H1 (cell line): ENCODE measurements around the gene SLC8B1. TPM values are rescaled to one million over a fixed set of nuclear protein-coding genes. Genes with fewer than 3 reads are reported as not detected.

ENCODE experiments used
- CTCF ChIA-PET: fragments of 300-600 bp; sonication (Branson Sonifier 250); formaldehyde crosslinking; loops from one replicate; lab custom pipeline; 2021; ENCODE audit not compliant: partially characterized antibody; lab: Charles Lee
- POLR2A ChIA-PET: fragments of 300-600 bp; sonication (Branson Sonifier 250); formaldehyde crosslinking; loops from one replicate; lab custom pipeline; 2021; ENCODE audit warnings: inconsistent platforms; ENCODE audit not compliant: partially characterized antibody; lab: Charles Lee
- DNase-seq, 2 experiments: peaks; one replicate each; pipeline versions ENCODE4 v3.0.0 to v3.0.0-alpha.2; 2010 to 2022; ENCODE audit warnings: low spot score in 2 of 2, low read depth in 1 of 2, mixed read lengths in 1 of 2
- FAIRE-seq: peaks from 2 replicates; lab custom pipeline; 2011; peaks lifted over from hg19 to GRCh38; lab: Jason Lieb, UNC
- H2AFZ ChIP-seq: 2 replicates; pipeline ENCODE4 v1.8.1; 2012; ENCODE audit warnings: low read length, inconsistent platforms
- H2AK5ac ChIP-seq: 2 replicates; pipeline ENCODE4 v1.6.1; 2013; ENCODE audit warnings: low read depth, low read length
- H2BK120ac ChIP-seq: replicated peaks from 2 replicates; pipeline ENCODE3; 2013; ENCODE audit warnings: low read depth, low read length, inconsistent platforms
- H2BK12ac ChIP-seq: 2 replicates; pipeline ENCODE4 v1.6.1; 2013; ENCODE audit warnings: low read depth, low read length
- H2BK15ac ChIP-seq: 2 replicates; pipeline ENCODE4 v1.6.1; 2013; ENCODE audit warnings: low read length
- H2BK20ac ChIP-seq: 2 replicates; pipeline ENCODE4 v1.6.1; 2013; ENCODE audit warnings: low read length
- H2BK5ac ChIP-seq: 2 replicates; pipeline ENCODE4 v1.6.1; 2013; ENCODE audit warnings: low read depth, low read length
- H3K14ac ChIP-seq: 2 replicates; pipeline ENCODE4 v1.6.1; 2013; ENCODE audit warnings: inconsistent platforms; ENCODE audit not compliant: insufficient read length
- H3K18ac ChIP-seq: 2 replicates; pipeline ENCODE4 v1.6.1; 2013; ENCODE audit warnings: low read length; ENCODE audit errors: extremely low read depth
- H3K23ac ChIP-seq: 2 replicates; pipeline ENCODE4 v1.6.1; 2013; ENCODE audit warnings: inconsistent platforms; ENCODE audit not compliant: insufficient read length
- H3K23me2 ChIP-seq: 2 replicates; pipeline ENCODE4 v1.6.1; 2013; ENCODE audit warnings: low read depth, low read length
- H3K27ac ChIP-seq: 2 replicates; pipeline ENCODE4 v1.6.1; 2011; ENCODE audit warnings: low read depth, low read length, inconsistent platforms
- H3K27me3 ChIP-seq, 4 experiments: replicated peaks in 1 of 4; 1 replicate in 1 of 4; 2 replicates in 3 of 4; pipeline versions ENCODE4 v1.6.1 to v1.8.1; 2011 to 2013; ENCODE audit warnings: low read length in 3 of 4, mild to moderate bottlenecking in 3 of 4, inconsistent platforms in 2 of 4, mixed read lengths in 2 of 4, moderate library complexity in 1 of 4; ENCODE audit not compliant: control insufficient read depth in 3 of 4, insufficient read depth in 3 of 4; ENCODE audit errors: extremely low read depth in 1 of 4
- H3K36me3 ChIP-seq, 4 experiments: 2 replicates each; pipeline versions ENCODE4 v1.6.1 to v1.8.1; 2011 to 2013; ENCODE audit warnings: mild to moderate bottlenecking in 4 of 4, low read length in 3 of 4, moderate library complexity in 2 of 4, control low read depth in 1 of 4, inconsistent platforms in 1 of 4; ENCODE audit not compliant: insufficient read depth in 4 of 4, control insufficient read depth in 2 of 4
- H3K4ac ChIP-seq: replicated peaks from 2 replicates; pipeline ENCODE3; 2013; ENCODE audit warnings: low read length, low read depth, mixed read lengths, inconsistent platforms; ENCODE audit not compliant: insufficient read length
- H3K4me1 ChIP-seq, 4 experiments: replicated peaks in 1 of 4; 1 replicate in 1 of 4; 2 replicates in 3 of 4; pipeline versions ENCODE4 v1.6.1 to v1.8.1; 2011 to 2013; ENCODE audit warnings: low read length in 3 of 4, inconsistent platforms in 2 of 4, mixed read lengths in 1 of 4; ENCODE audit not compliant: insufficient read depth in 4 of 4, control insufficient read depth in 3 of 4
- H3K4me2 ChIP-seq, 2 experiments: 2 replicates each; pipeline versions ENCODE4 v1.6.1 to v1.8.1; 2011 to 2013; ENCODE audit warnings: low read depth in 2 of 2, low read length in 2 of 2, control low read depth in 1 of 2, inconsistent platforms in 1 of 2, mild to moderate bottlenecking in 1 of 2; ENCODE audit not compliant: insufficient read depth in 1 of 2
- H3K4me3 ChIP-seq, 4 experiments: fragments of 200-600, 300-600 bp in 1 of 4; sonication (generic), shearing (Covaris generic), sonication (Bioruptor Twin) in 1 of 4; 2 replicates each; pipeline versions ENCODE4 v1.5.1 to v1.8.1; 2011 to 2016; ENCODE audit warnings: low read length in 4 of 4, low read depth in 3 of 4, control low read depth in 2 of 4, inconsistent platforms in 2 of 4, mild to moderate bottlenecking in 2 of 4, mixed read lengths in 1 of 4, moderate library complexity in 1 of 4; ENCODE audit not compliant: insufficient read depth in 2 of 4; ENCODE audit errors: extremely low read depth in 1 of 4
- H3K56ac ChIP-seq: replicated peaks from 2 replicates; pipeline ENCODE3; 2013; ENCODE audit warnings: low read depth, mild to moderate bottlenecking, mixed read lengths, low read length, inconsistent platforms; ENCODE audit not compliant: insufficient read length
- H3K79me1 ChIP-seq: 2 replicates; pipeline ENCODE4 v1.6.1; 2013; ENCODE audit warnings: low read depth, low read length, control low read depth
- H3K79me2 ChIP-seq, 2 experiments: 2 replicates each; pipeline versions ENCODE4 v1.6.1 to v1.8.1; 2012 to 2013; ENCODE audit warnings: low read length in 2 of 2, mild to moderate bottlenecking in 2 of 2, inconsistent platforms in 1 of 2; ENCODE audit not compliant: insufficient read depth in 2 of 2, control insufficient read depth in 1 of 2
- H3K9ac ChIP-seq, 4 experiments: replicated peaks in 1 of 4; 1 replicate in 1 of 4; 2 replicates in 3 of 4; pipeline versions ENCODE4 v1.6.1 to v1.8.1; 2011 to 2013; ENCODE audit warnings: low read depth in 3 of 4, low read length in 3 of 4, control low read depth in 2 of 4, mild to moderate bottlenecking in 2 of 4, moderate library complexity in 2 of 4, inconsistent platforms in 1 of 4; ENCODE audit errors: extremely low read depth in 1 of 4
- H3K9me3 ChIP-seq, 2 experiments: 2 replicates each; pipeline versions ENCODE4 v1.6.1 to v1.8.1; 2012 to 2013; ENCODE audit warnings: mild to moderate bottlenecking in 2 of 2, moderate library complexity in 2 of 2, control low read depth in 1 of 2, inconsistent platforms in 1 of 2, low read depth in 1 of 2, low read length in 1 of 2, mixed read lengths in 1 of 2; ENCODE audit not compliant: insufficient read depth in 2 of 2
- H4K20me1 ChIP-seq, 2 experiments: replicated peaks in 1 of 2; 2 replicates each; pipeline versions ENCODE3 to v1.8.1; 2011 to 2013; ENCODE audit warnings: inconsistent platforms in 2 of 2, low read length in 2 of 2, mild to moderate bottlenecking in 1 of 2; ENCODE audit not compliant: insufficient read depth in 2 of 2, control insufficient read depth in 1 of 2
- H4K5ac ChIP-seq: 2 replicates; pipeline ENCODE4 v1.6.1; 2013; ENCODE audit warnings: low read length, low read depth, mixed read lengths, inconsistent platforms; ENCODE audit not compliant: insufficient read length
- H4K8ac ChIP-seq: 2 replicates; pipeline ENCODE4 v1.8.0; 2013; ENCODE audit warnings: mild to moderate bottlenecking, moderate library complexity, low read length, inconsistent platforms; ENCODE audit not compliant: insufficient read depth; ENCODE audit errors: extremely low read depth
- H4K91ac ChIP-seq: replicated peaks from 2 replicates; pipeline ENCODE3; 2013; ENCODE audit warnings: low read length, mixed read lengths, inconsistent platforms; ENCODE audit not compliant: insufficient read length
- ASH2L ChIP-seq: fragments of 200-600, 300-600 bp; sonication (generic); IDR thresholded peaks from one replicate; pipeline ENCODE4 v1.7.1; 2017; ENCODE audit warnings: low read length
- KDM5A ChIP-seq: fragments of 200-600 bp; IDR thresholded peaks from 2 replicates; pipeline ENCODE4 v1.7.1; 2012; ENCODE audit warnings: mild to moderate bottlenecking, low read length, inconsistent platforms, mixed read lengths
- TEAD4 ChIP-seq: IDR thresholded peaks from 2 replicates; pipeline ENCODE4 v1.6.1; 2012; ENCODE audit warnings: low read depth, low read length, inconsistent platforms, mixed read lengths
- WGBS, 2 experiments: shearing (Covaris generic) in 1 of 2; methylation state at CpG; one replicate each; pipeline versions ENCODE4 v1.1.6 to v1.1.7; 2013 to 2015; ENCODE audit warnings: low lambda C conversion rate in 2 of 2, mixed read lengths in 2 of 2, inconsistent platforms in 1 of 2, low coverage in 1 of 2, missing lambda C conversion rate in 1 of 2; ENCODE audit not compliant: insufficient replicate concordance in 2 of 2, insufficient coverage in 1 of 2, insufficient read length in 1 of 2; ENCODE audit errors: extremely low coverage in 1 of 2, missing lambda C conversion rate in 1 of 2; 5-methylcytosine and 5-hydroxymethylcytosine counted together
- polyA plus RNA-seq, 7 experiments: library from polyadenylated mRNA; depleted of rRNA in 3 of 7; stranded (reverse) in 5 of 7; unstranded in 2 of 7; fragments of >200 nt in 5 of 7; fragments of 200-250 nt in 2 of 7; gene quantifications; 1 replicate in 5 of 7; 2 replicates in 1 of 7; 4 replicates in 1 of 7; pipeline versions ENCODE4 v1.2.1 to v1.2.3, GENCODE V29; 2011 to 2013; ENCODE audit warnings: missing spikeins in 2 of 7, mixed read lengths in 2 of 7
- total RNA-seq: library from RNA; stranded (reverse); fragmentation: NEBNext Ultra II Directional; extraction: Animal tissue kit (Norgen Biotek cat#: 25700); gene quantifications from 2 replicates; pipeline ENCODE4 v1.2.1, GENCODE V29; 2021
- TF ChIP-seq, protein P1 (sequence below): IDR thresholded peaks from 2 replicates; pipeline ENCODE4 v1.6.1; 2012; ENCODE audit warnings: inconsistent platforms

SLC8B1 gene
- total and polyA plus RNA-seq, 2 of the 8 experiments (the other 6 are each of a cell fraction or from before 2014, with no cell fraction given): 11.2 to 19.1 TPM

DNA sequence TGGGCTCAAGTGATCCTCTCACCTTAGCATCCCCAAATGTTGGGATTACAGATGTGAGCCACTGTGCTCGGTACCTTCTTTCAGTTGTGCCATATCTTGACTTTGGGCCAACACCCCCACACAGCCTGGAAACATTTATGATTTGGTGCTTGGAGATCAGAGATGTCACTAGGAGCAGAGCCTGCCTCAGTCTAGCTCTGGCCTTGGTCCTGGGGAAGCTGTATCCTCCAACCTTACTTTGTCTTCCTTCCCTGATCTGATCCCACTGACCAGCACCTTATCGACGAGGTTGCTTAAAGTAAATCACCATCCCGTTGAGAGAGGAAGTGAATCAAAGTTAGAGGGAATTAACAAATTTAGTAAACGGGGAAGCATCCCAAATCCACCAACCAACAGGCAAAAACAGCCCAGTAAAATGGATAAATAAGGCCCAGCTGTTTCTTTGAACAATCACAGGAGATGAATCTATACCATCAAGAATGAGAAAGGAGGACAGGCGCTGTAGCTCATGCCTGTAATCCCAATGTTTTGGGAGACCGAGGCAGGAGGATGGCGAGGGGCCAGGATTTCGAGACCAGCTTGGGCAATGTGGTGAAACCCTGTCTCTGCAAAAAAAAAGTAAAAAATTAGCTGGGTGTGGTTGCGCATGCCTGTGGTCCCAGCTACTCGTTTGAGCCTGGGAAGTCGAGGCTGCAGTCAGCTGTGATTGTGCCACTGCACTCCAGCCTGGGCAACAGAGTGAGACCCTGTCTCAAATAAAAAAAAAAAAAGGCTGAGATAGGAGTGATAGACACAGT lies 26.9 kb upstream of the SLC8B1 start:
- H3K18ac ChIP-seq: no peak overlapping the region
- no peak overlapping the region for H4K5ac ChIP-seq
- peaks cover 8% of the 10 kb centered on the region for H3K79me1 ChIP-seq
- H2BK15ac ChIP-seq: no peak overlapping the region
- no peak overlapping the region for H2AK5ac ChIP-seq
- ChIA-PET POLR2A (no interaction called here), CTCF (interaction anchor here (1.2 kb wide), 1 partner anchor 46 kb away, joined by 3 read pairs; no protein-coding TSS in a partner anchor)
- H3K27ac ChIP-seq: no peak overlapping the region
- H4K20me1 ChIP-seq: peaks cover 1 to 7% of the 10 kb centered on the region in 2 experiments
- no peaks in the 10 kb centered on the region for H3K27me3 ChIP-seq
- 89% methylated on average over 12 of the region's 12 CpGs; no CpG with 5 or more reads in 1 of the 2 experiments for WGBS, 2 experiments
- no peaks in the 10 kb centered on the region for H3K36me3 ChIP-seq
- no peak overlapping the region for H2BK5ac ChIP-seq
- H3K23me2 ChIP-seq: peaks cover 7% of the 10 kb centered on the region
- H2BK120ac ChIP-seq: no peak overlapping the region
- no peak overlapping the region for H3K4ac ChIP-seq
- no peak overlapping the region for H4K8ac ChIP-seq
- H3K4me2 ChIP-seq: no peak overlapping the region
- no peak overlapping the region for H3K23ac ChIP-seq
- H2AFZ ChIP-seq: no peak overlapping the region
- peaks cover 3 to 9% (median 5%) of the 10 kb centered on the region in 4 experiments for H3K4me1 ChIP-seq
- no peak overlapping the region for H4K91ac ChIP-seq
- H3K9me3 ChIP-seq: no peaks in the 10 kb centered on the region
- no peak overlapping the region for H3K14ac ChIP-seq
- no peak overlapping the region for H3K9ac ChIP-seq
- FAIRE-seq (no peak), DNase-seq (no peak)
- no peak overlapping the region for H2BK12ac ChIP-seq
- peaks cover 0 to 8% of the 10 kb centered on the region in 2 experiments; a peak in 2 of 4 replicates for H3K79me2 ChIP-seq
- H2BK20ac ChIP-seq: no peak overlapping the region
- TF ChIP-seq ASH2L: no peak
- TF ChIP-seq KDM5A: no peak
- TF ChIP-seq TEAD4: no peak
- TF ChIP-seq, protein P1, sequence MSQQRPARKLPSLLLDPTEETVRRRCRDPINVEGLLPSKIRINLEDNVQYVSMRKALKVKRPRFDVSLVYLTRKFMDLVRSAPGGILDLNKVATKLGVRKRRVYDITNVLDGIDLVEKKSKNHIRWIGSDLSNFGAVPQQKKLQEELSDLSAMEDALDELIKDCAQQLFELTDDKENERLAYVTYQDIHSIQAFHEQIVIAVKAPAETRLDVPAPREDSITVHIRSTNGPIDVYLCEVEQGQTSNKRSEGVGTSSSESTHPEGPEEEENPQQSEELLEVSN: no peak
- TF ChIP-seq, all 59 proteins: peak for 0
- no peak overlapping the region for H3K4me3 ChIP-seq
- H3K56ac ChIP-seq: no peak overlapping the region
